HepG2 (cell line): ENCODE results near the gene SLC11A1. TPM values are rescaled to one million over a fixed set of nuclear protein-coding genes. Genes with fewer than 3 reads are reported as not detected.
A peak's percentile ranks its signal among the peaks of the same experiment; 100 is the strongest.

Experiments
- CHD4 ChIP-seq: fragments of 200-600 bp; sonication (generic); IDR thresholded peaks from 2 replicates; pipeline ENCODE4 v1.7.0; 2017; ENCODE audit warnings: mild to moderate bottlenecking, low read length, borderline replicate concordance
- DMAP1 ChIP-seq: IDR thresholded peaks from 2 replicates; pipeline ENCODE4 v1.6.1; 2016
- ELF1 ChIP-seq: sonication (generic); formaldehyde crosslinking; IDR thresholded peaks from 2 replicates; pipeline ENCODE4 v1.4.0; 2020; ENCODE audit warnings: missing genetic modification reagents
- HIVEP1 ChIP-seq: sonication (generic); formaldehyde crosslinking; IDR thresholded peaks from 2 replicates; pipeline ENCODE4 v1.4.0; 2020; ENCODE audit warnings: mild to moderate bottlenecking, missing genetic modification reagents
- MXI1 ChIP-seq: IDR thresholded peaks from 3 replicates; pipeline ENCODE4 v1.6.1; 2012; ENCODE audit warnings: low read depth, low read length, inconsistent platforms, borderline replicate concordance
- PHF5A ChIP-seq: IDR thresholded peaks from one replicate; pipeline ENCODE4 v1.6.1; 2018; ENCODE audit warnings: low read depth, missing genetic modification reagents; ENCODE audit not compliant: unreplicated experiment
- SALL1 ChIP-seq: sonication (generic); formaldehyde crosslinking; IDR thresholded peaks from 2 replicates; pipeline ENCODE4 v1.8.0; 2022; ENCODE audit warnings: mild to moderate bottlenecking, missing genetic modification reagents
- U2AF2 ChIP-seq: fragments of 200-400 bp; formaldehyde crosslinking; IDR thresholded peaks from 2 replicates; pipeline ENCODE4 v1.6.1; 2017; ENCODE audit warnings: low read depth, mild to moderate bottlenecking, low read length
- ZBTB40 ChIP-seq, 2 experiments: fragments of 450-650 bp in 1 of 2; sonication (generic) in 1 of 2; formaldehyde crosslinking in 1 of 2; IDR thresholded peaks; 2 replicates each; pipeline versions ENCODE4 v1.6.1 to v1.8.0; 2016 to 2022; ENCODE audit warnings: antibody characterized with exemption in 1 of 2, mild to moderate bottlenecking in 1 of 2, missing genetic modification reagents in 1 of 2
- ZNF160 ChIP-seq: sonication (generic); formaldehyde crosslinking; IDR thresholded peaks from 2 replicates; pipeline ENCODE4 v1.8.0; 2022; ENCODE audit warnings: mild to moderate bottlenecking, inconsistent platforms, missing genetic modification reagents
- ZNF274 ChIP-seq: sonication (generic); formaldehyde crosslinking; IDR thresholded peaks from 2 replicates; pipeline ENCODE4 v1.5.1; 2020; ENCODE audit warnings: mild to moderate bottlenecking, missing genetic modification reagents
- ZNF362 ChIP-seq: sonication (generic); formaldehyde crosslinking; IDR thresholded peaks from 2 replicates; pipeline ENCODE4 v1.4.0; 2020; ENCODE audit warnings: missing genetic modification reagents, mild to moderate bottlenecking, borderline replicate concordance
- ZNF670 ChIP-seq: sonication (generic); formaldehyde crosslinking; IDR thresholded peaks from 2 replicates; pipeline ENCODE4 v1.8.0; 2022; ENCODE audit warnings: mild to moderate bottlenecking, missing genetic modification reagents, borderline replicate concordance
- ZNF777 ChIP-seq: sonication (generic); formaldehyde crosslinking; IDR thresholded peaks from 2 replicates; pipeline ENCODE4 v1.4.0; 2020; ENCODE audit warnings: missing genetic modification reagents
- ZSCAN12 ChIP-seq: sonication (generic); formaldehyde crosslinking; IDR thresholded peaks from 2 replicates; pipeline ENCODE4 v1.9.0; 2021; ENCODE audit warnings: mild to moderate bottlenecking, missing genetic modification reagents
- polyA plus RNA-seq, 8 experiments: library from polyadenylated mRNA; depleted of rRNA in 3 of 8; stranded (reverse) in 7 of 8; unstranded in 1 of 8; fragments of >200 nt; fragmentation: Illumina TruSeq in 4 of 8; extraction: Trizol in 4 of 8; gene quantifications; 2 replicates each; pipeline versions ENCODE4 v1.2.1 to v1.2.3, GENCODE V29; 2011 to 2016; ENCODE audit warnings: low read depth in 4 of 8, missing spikeins in 1 of 8, mixed read lengths in 1 of 8; ENCODE audit not compliant: insufficient read depth in 1 of 8
- total RNA-seq, 5 experiments: library from RNA; depleted of rRNA; stranded (reverse); fragments of >200 nt; fragmentation: Illumina TruSeq; extraction: Trizol; gene quantifications; 2 replicates each; pipeline ENCODE4 v1.2.3, GENCODE V29; 2016; ENCODE audit warnings: low read depth in 1 of 5
- TF ChIP-seq, protein P1 (sequence below): sonication (generic); formaldehyde crosslinking; IDR thresholded peaks from 2 replicates; pipeline ENCODE4 v1.8.1; 2023; ENCODE audit warnings: mild to moderate bottlenecking, moderate library complexity, missing genetic modification reagents
- TF ChIP-seq, protein P2 (sequence below): sonication (generic); formaldehyde crosslinking; IDR thresholded peaks from 2 replicates; pipeline ENCODE4 v1.4.0; 2020; ENCODE audit warnings: missing genetic modification reagents, borderline replicate concordance

The SLC11A1 gene
- total and polyA plus RNA-seq, 2 of the 13 experiments (the other 11 are each of a cell fraction or from before 2014, with no cell fraction given), result 0.33 to 2.3 TPM

GRCh38 chr2:218387369-218388194, 5.5 kb downstream of the SLC11A1 start (continued):
- TF ChIP-seq ZNF670 (CRISPR knock-in tag), result 0 out of 2 replicates have a peak, but pooled peaks have one; percentile 27
- no peak for TF ChIP-seq HIVEP1 (CRISPR knock-in tag)
- TF ChIP-seq MXI1, result no peak
- no peak for TF ChIP-seq DMAP1 (CRISPR knock-in tag)
- TF ChIP-seq ZNF160 (CRISPR knock-in tag), result no peak
- TF ChIP-seq ZNF777, result no peak
- TF ChIP-seq, protein P1, sequence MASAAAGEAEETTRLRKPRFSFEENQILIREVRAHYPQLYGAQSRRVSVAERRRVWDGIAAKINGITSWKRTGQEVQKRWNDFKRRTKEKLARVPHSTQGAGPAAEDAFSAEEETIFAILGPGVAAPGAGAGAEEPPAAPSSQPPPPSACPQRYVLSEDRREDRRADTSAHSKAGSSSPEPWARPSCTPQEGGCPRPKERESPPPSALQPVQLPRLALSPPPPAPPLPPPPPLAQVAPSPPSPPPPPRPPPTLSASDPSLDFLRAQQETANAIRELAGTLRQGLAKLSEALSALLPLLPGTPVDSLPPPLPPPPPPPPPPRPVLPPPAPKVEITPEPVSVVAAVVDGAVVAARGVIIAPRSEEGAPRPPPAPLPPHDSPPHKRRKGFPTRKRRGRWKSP, result no peak
- TF ChIP-seq U2AF2, result no peak
- no peak for TF ChIP-seq ZNF274 (CRISPR knock-in tag)
- TF ChIP-seq ZBTB40 (IDR thresholded peaks at IDR 0.05), result no peak
- no peak for TF ChIP-seq ZBTB40 (CRISPR knock-in tag; IDR thresholded peaks at IDR 0.05)
- TF ChIP-seq SALL1 (CRISPR knock-in tag), result peak; percentile 44; the same call in 1 of the 2 replicates
- no peak for TF ChIP-seq ELF1 (CRISPR knock-in tag)
- peak; percentile 88; the same call in 1 of the 2 replicates for TF ChIP-seq ZNF362 (CRISPR knock-in tag)
- no peak for TF ChIP-seq PHF5A
- TF ChIP-seq, protein P2, sequence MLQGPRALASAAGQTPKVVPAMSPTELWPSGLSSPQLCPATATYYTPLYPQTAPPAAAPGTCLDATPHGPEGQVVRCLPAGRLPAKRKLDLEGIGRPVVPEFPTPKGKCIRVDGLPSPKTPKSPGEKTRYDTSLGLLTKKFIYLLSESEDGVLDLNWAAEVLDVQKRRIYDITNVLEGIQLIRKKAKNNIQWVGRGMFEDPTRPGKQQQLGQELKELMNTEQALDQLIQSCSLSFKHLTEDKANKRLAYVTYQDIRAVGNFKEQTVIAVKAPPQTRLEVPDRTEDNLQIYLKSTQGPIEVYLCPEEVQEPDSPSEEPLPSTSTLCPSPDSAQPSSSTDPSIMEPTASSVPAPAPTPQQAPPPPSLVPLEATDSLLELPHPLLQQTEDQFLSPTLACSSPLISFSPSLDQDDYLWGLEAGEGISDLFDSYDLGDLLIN (CRISPR knock-in tag), result no peak
- TF ChIP-seq CHD4, result peak; percentile 28; the same call in 1 of the 2 replicates
- no peak for TF ChIP-seq ZSCAN12
